ENCODE results near the gene IGBP1.
"Not testable (repeated sequence)": the region's sequence is repeated elsewhere in the genome, so short reads cannot be mapped to it uniquely, and the experiment has no call there.

IGBP1 gene

GRCh38 chrX:70168238-70169188 lies 35.3 kb downstream of the IGBP1 start:
- no peak for DNase-seq

GRCh38 chrX:70169281-70169680 lies 36.0 kb downstream of the IGBP1 start:
- DNase-seq: no peak

- DNase-seq: no peak
Observed at GRCh38 chrX:70171624-70172023, 38.4 kb downstream of the IGBP1 start.

GRCh38 chrX:70172221-70172620 lies 39.0 kb downstream of the IGBP1 start:
- no peak for DNase-seq

GRCh38 chrX:70172964-70173363 lies 39.7 kb downstream of the IGBP1 start:
- no peak for DNase-seq

GRCh38 chrX:70174754-70175153 lies 41.5 kb downstream of the IGBP1 start:
- no peak for DNase-seq

GRCh38 chrX:70175338-70175737 lies 42.1 kb downstream of the IGBP1 start:
- no peak for DNase-seq

GRCh38 chrX:70176938-70177533 lies 43.8 kb downstream of the IGBP1 start, which contains the start of gene DGAT2L6:
TSS of gene DGAT2L6 (plus strand) at chrX:70177483. CDS start at chrX:70177583, 100 bp downstream.
- no peak for DNase-seq

- no peak for DNase-seq
Observed at GRCh38 chrX:70183091-70183490, 49.8 kb downstream of the IGBP1 start.

- DNase-seq: no peak
Observed at GRCh38 chrX:70190225-70190624, 57.0 kb downstream of the IGBP1 start.

- peak; percentile 74 for DNase-seq
Observed at GRCh38 chrX:70196961-70197720, 63.9 kb downstream of the IGBP1 start.

- DNase-seq: no peak
Observed at GRCh38 chrX:70201732-70202131, 68.5 kb downstream of the IGBP1 start.

GRCh38 chrX:70208479-70208878 lies 75.2 kb downstream of the IGBP1 start:
- no peak for DNase-seq

- DNase-seq: not testable (repeated sequence)
Observed at GRCh38 chrX:70209570-70209969, 76.3 kb downstream of the IGBP1 start.

All from CD4-positive, alpha-beta T cell treated with Interleukin-17A for 1 hour (primary cell).